Type B pancreatic cell (in vitro differentiated cells): ENCODE data around the gene MAP7. TPM values are rescaled to one million over a fixed set of nuclear protein-coding genes. Genes with fewer than 3 reads are reported as not detected.

Experiments used
- DNase-seq: peaks from one replicate; pipeline ENCODE4 v3.0.0; 2021; ENCODE audit warnings: mixed read lengths; ENCODE audit not compliant: unreplicated experiment; ENCODE audit errors: extremely low spot score
- H3K27ac Mint-ChIP-seq: 2 replicates; pipeline ENCODE4 v1.8.0; 2021; ENCODE audit warnings: mild to moderate bottlenecking, mixed read lengths
- H3K27me3 Mint-ChIP-seq: 2 replicates; pipeline ENCODE4 v1.8.0; 2021; ENCODE audit warnings: mixed read lengths
- H3K36me3 Mint-ChIP-seq: 2 replicates; pipeline ENCODE4 v1.8.0; 2021; ENCODE audit warnings: mixed read lengths
- H3K4me1 Mint-ChIP-seq: one replicate; pipeline ENCODE4 v1.8.0; 2021; ENCODE audit warnings: mixed read lengths; ENCODE audit not compliant: unreplicated experiment
- H3K4me3 Mint-ChIP-seq: 2 replicates; pipeline ENCODE4 v1.8.0; 2021; ENCODE audit warnings: mild to moderate bottlenecking, mixed read lengths
- H3K9me3 Mint-ChIP-seq: 2 replicates; pipeline ENCODE4 v1.8.0; 2021; ENCODE audit warnings: mixed read lengths
- long read RNA-seq: library from polyadenylated mRNA; unstranded; transcript quantifications from one replicate; pipeline ENCODE4 v2.0.0, GENCODE V29; 2020
- total RNA-seq: library from RNA; stranded (reverse); gene quantifications from 2 replicates; pipeline ENCODE4 v1.2.1, GENCODE V29; 2021; ENCODE audit warnings: low replicate concordance
- TF ChIP-seq, protein P1 (sequence below): fragments of 200-600 bp; sonication (generic); conservative IDR thresholded peaks from 2 replicates; pipeline ENCODE4 v1.5.0; 2021; ENCODE audit warnings: antibody characterized with exemption, mild to moderate bottlenecking

The MAP7 gene
- 17.8 and 45.4 TPM in 2 replicates for total RNA-seq
- long read RNA-seq, full-length matches to known transcripts, result 6 of 27 reads
- long read RNA-seq, partial matches to known transcripts, result 14 of 27 reads
- long read RNA-seq, other reads (novel, unspliced or antisense), result 7 of 27 reads

DNA sequence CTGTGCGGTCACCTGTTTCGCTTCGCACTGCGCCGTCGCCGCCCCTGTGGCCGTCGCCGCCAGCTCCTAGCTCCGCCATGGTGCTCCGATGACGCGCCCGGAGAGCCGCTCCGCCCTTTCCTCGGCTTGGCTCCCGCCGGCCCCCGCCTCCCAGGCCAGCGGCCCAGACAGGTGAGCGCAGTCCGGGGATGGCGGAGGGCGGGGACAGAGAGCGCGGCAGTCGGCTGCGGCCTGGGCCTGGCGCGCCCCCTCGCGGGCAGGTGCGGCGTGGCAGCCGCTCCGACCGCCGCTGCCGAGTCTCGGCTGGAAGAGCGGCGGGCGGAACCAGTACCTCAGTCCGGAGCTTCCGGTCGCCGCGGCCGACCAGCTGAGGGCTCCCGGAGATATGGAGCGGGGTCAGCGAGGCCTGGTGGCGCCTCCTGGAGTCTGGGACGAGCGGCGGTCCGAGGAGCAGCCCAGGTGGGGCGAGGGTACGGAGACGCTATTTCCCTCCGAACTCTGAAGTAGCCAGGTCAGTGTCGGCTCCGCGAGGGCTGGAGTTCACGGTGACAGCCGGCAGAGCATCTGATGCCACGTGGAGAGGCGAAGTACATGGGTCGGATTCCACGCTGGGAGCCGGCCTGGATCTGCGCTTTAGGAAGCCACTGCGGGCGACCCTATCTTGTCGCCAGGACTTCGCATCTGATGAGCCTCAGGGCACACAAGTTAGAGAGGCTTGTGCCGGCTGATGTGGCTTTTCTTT lies at the start of gene MAP7:
TSS of gene MAP7 (minus strand) at position 93 of the 742 bp plus-strand sequence. CDS start at position 79, 14 bp downstream.
- peak within 1 kb of the TSS; percentile 77 for H3K27ac Mint-ChIP-seq
- peaks cover 41% of the 10 kb centered on the region for H3K27me3 Mint-ChIP-seq
- peak; percentile 90 for DNase-seq
- H3K4me1 Mint-ChIP-seq, result peaks cover 17% of the 10 kb centered on the region
- TF ChIP-seq, protein P1, sequence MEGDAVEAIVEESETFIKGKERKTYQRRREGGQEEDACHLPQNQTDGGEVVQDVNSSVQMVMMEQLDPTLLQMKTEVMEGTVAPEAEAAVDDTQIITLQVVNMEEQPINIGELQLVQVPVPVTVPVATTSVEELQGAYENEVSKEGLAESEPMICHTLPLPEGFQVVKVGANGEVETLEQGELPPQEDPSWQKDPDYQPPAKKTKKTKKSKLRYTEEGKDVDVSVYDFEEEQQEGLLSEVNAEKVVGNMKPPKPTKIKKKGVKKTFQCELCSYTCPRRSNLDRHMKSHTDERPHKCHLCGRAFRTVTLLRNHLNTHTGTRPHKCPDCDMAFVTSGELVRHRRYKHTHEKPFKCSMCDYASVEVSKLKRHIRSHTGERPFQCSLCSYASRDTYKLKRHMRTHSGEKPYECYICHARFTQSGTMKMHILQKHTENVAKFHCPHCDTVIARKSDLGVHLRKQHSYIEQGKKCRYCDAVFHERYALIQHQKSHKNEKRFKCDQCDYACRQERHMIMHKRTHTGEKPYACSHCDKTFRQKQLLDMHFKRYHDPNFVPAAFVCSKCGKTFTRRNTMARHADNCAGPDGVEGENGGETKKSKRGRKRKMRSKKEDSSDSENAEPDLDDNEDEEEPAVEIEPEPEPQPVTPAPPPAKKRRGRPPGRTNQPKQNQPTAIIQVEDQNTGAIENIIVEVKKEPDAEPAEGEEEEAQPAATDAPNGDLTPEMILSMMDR, result peak; percentile 99
- no peaks in the 10 kb centered on the region for H3K9me3 Mint-ChIP-seq
- no peaks in the 10 kb centered on the region for H3K36me3 Mint-ChIP-seq
- H3K4me3 Mint-ChIP-seq, result peak within 1 kb of the TSS; percentile 89

DNA sequence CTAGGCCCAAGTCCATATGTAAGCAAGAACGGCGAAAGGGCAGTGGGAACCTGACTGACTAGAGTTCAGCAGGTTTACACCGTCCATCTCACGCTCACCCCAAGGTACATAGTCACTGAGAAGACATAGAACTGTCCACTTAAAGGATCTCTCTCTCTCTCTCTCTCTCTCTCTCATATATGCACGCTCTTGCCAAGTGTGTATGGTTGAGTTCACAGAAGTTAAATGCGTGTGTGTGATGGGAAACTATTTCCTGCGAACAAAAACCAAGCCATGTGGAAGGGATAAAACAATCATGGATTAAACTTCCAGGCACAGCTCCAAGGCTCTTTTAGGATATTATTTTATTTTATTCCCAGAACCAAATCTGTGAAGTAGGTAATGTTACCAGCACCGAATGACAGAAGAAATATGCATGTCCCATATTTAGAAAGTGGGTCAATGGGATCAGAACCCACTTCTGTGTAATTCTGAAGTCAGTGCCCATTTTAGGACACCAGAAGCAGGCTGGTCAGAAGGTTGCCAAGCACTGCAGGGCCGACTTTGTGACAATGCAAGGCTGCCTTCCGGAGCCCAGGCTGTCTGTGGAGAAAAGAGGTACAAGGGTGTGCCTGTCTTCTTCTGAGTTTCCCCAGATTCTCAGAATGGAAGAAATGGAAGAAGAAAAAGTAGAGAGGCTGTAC lies 49.2 kb upstream of the MAP7 start:
- Mint-ChIP-seq H3K36me3 (no peaks in the 10 kb centered on the region), H3K4me1 (peaks cover 4% of the 10 kb centered on the region), H3K9me3 (no peaks in the 10 kb centered on the region), H3K27me3 (no peaks in the 10 kb centered on the region), H3K27ac (no peak overlapping the region), H3K4me3 (no peak overlapping the region)
- DNase-seq, result no peak
- TF ChIP-seq, protein P1, result no peak

DNA sequence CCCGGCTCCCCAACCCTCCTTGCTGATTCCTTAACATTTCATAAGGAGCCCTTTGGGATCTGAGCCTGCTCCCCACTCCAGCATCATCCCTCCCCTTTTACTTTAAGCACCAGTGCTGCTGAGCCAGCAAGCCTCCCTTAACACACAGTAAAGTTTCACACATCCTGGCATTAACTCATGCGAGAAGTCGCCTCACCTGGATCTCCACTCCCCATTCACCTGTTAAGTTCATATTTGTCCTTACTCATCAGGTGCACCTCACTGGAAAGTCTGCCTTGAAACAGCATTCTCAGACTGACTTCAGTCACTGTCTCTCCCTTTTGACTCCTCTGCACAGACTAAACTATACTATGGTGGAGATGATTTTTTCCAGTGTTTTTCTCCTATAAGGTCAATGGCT lies 47.8 kb upstream of the MAP7 start:
- Mint-ChIP-seq H3K36me3 (no peaks in the 10 kb centered on the region), H3K9me3 (no peaks in the 10 kb centered on the region)

DNA sequence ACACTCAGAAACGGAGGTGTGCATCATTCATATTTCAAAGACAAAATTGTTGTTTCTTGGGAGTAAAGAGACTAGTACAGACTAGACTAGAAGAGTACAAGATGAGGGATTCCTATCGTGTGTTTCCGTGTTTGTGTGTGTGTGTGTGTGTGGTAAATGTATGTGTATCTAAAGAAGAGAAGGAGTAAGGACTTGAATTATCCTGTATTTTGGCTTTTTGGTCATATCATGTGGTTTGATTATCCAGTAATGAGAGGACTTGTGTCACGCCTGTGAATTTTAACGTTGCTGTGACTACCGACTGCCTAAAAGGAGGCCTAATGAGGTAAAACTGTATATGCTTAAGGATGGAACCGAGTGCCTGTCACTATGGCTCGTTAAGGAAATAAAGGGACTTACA lies 44.4 kb upstream of the MAP7 start:
- Mint-ChIP-seq H3K4me3 (no peak overlapping the region), H3K4me1 (no peaks in the 10 kb centered on the region), H3K9me3 (no peaks in the 10 kb centered on the region), H3K36me3 (peaks cover 5% of the 10 kb centered on the region), H3K27ac (no peak overlapping the region), H3K27me3 (no peaks in the 10 kb centered on the region)
- no peak for DNase-seq
- TF ChIP-seq, protein P1, result no peak

More for the DNA sequence above, 47.8 kb upstream of the MAP7 start:
- DNase-seq, result no peak
- Mint-ChIP-seq H3K4me1 (peaks cover 4% of the 10 kb centered on the region), H3K4me3 (no peak overlapping the region), H3K27me3 (no peaks in the 10 kb centered on the region), H3K27ac (no peak overlapping the region)
- TF ChIP-seq, protein P1, result no peak

DNA sequence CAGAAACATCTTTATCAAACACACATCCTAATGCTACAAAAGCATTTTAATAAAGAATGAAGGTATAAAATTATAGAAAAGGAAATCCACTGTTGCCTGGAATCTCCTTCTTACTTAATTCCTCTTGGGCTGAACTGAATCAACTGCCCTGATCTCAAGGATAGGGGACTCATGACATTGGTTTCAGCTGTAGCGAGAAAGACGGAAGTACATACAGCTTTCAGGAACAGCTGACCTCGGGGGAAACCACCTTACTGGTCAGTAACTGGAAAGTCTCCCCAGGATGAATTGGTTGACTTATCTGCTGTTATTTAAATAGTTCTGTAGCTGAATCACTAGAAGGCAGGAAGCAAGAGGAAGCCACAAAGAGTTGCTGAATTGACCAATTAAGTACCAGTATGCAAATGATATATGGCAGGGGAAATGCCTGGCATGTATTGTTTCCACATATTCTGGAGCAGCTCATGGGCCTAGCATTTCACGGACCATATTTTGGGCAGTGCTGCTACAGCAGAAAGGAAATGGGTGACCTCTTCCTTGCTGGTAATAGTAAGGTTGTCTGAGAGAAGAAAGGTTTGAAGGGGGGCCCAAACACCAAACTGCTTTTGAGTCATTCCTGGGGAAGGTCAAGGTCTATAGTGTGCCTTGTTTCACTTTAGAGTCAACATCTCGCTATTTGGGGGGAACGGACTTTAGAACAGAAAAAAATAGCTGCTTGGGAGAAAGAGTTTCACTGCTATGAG lies 43.7 kb upstream of the MAP7 start:
- Mint-ChIP-seq H3K4me1 (no peaks in the 10 kb centered on the region), H3K27ac (no peak overlapping the region), H3K36me3 (peaks cover 5% of the 10 kb centered on the region), H3K4me3 (no peak overlapping the region), H3K9me3 (no peaks in the 10 kb centered on the region), H3K27me3 (no peaks in the 10 kb centered on the region)
- TF ChIP-seq, protein P1, result no peak
- DNase-seq, result no peak
